ENCODE measurements around the gene SIL1.

GRCh38 chr5:138950421-138951031 lies 247.6 kb downstream of the SIL1 start:
- no peak for TF ChIP-seq JUN (CRISPR knock-in tag; IDR thresholded peaks at IDR 0.05)
- TF ChIP-seq NFATC3 (CRISPR knock-in tag; IDR thresholded peaks at IDR 0.05) = no peak
- no peak for TF ChIP-seq NPAS2 (CRISPR knock-in tag; IDR thresholded peaks at IDR 0.05; ENCODE audit: borderline replicate concordance)
